Lower lobe of right lung (tissue), 2 donors: Measurements from ENCODE around the gene NOS1AP. TPM values are rescaled to one million over a fixed set of nuclear protein-coding genes. Genes with fewer than 3 reads are reported as not detected.

Experiments
- ATAC-seq, 2 donors: fragments of 200-7000 bp; cut with Tn5 transposase; one replicate each; pipeline ENCODE4 v1.9.1; 2020 to 2022; ENCODE audit warnings: mild to moderate bottlenecking in 2 of 2, moderate library complexity in 2 of 2
- DNase-seq: peaks from one replicate; pipeline ENCODE4 v3.0.0-alpha.2; 2020
- H3K27ac ChIP-seq: fragments of 200-600 bp; one replicate; pipeline ENCODE4 v1.8.0; 2022
- H3K27me3 ChIP-seq: fragments of 200-600 bp; one replicate; pipeline ENCODE4 v1.8.0; 2022; ENCODE audit warnings: low read depth
- H3K36me3 ChIP-seq: fragments of 200-600 bp; one replicate; pipeline ENCODE4 v1.8.0; 2022; ENCODE audit warnings: mild to moderate bottlenecking
- H3K4me1 ChIP-seq: fragments of 200-600 bp; one replicate; pipeline ENCODE4 v1.8.0; 2022
- H3K4me3 ChIP-seq: fragments of 200-600 bp; one replicate; pipeline ENCODE4 v1.8.0; 2022; ENCODE audit warnings: mild to moderate bottlenecking
- H3K9me3 ChIP-seq: fragments of 200-600 bp; one replicate; pipeline ENCODE4 v1.8.0; 2022
- CTCF ChIP-seq: fragments of 200-600 bp; IDR thresholded peaks from one replicate; pipeline ENCODE4 v1.8.0; 2022; ENCODE audit warnings: antibody characterized with exemption, mild to moderate bottlenecking
- intact Hi-C: fragments of 100-400 bp; cut with DNase I; formaldehyde crosslinking; loops from one replicate; pipeline ENCODE4 v1.11.0; 2022
- total RNA-seq: library from RNA; stranded (reverse); fragmentation: NEBNext Ultra II Directional; extraction: Animal tissue kit (Norgen Biotek cat#: 25700); gene quantifications from one replicate; pipeline ENCODE4 v1.2.1, GENCODE V29; 2021
- donor health status: DM: no; HTN: yes; CAD: no; lungs with severe emphysema.

Gene NOS1AP
- total RNA-seq, 1 donor from 2014 or later: 3.6 TPM

GRCh38 chr1:162141281-162142054 is 72.0 kb downstream of the NOS1AP start:
- DNase-seq (no peak), ATAC-seq (no peak)
- H3K4me3 ChIP-seq: no peak overlapping the region
- no peak for TF ChIP-seq CTCF
- H3K27ac ChIP-seq: no peak overlapping the region
- intact Hi-C loops: no loop called here
- no peaks in the 10 kb centered on the region for H3K36me3 ChIP-seq
- no peaks in the 10 kb centered on the region for H3K9me3 ChIP-seq
- peaks cover 10% of the 10 kb centered on the region for H3K4me1 ChIP-seq
- H3K27me3 ChIP-seq: no peaks in the 10 kb centered on the region

DNA sequence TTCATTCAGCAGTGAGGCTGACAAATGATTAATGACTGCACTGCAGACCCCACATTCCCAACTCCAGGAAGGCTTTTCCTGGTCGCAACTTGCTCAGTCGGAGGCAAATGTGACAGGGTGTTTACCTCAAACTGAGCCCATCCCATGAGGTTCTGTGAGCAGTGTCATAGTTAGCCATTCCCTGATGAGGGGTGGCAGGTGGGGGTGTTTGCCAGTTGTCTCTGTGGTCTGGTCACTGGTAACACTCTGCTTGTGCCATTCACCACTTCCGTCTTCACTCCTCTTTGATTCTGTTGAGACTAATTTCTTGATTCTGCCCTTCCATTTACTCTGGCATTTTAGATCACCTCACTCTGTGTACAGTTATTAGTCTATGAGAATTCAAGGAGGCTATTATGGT is 73.5 kb downstream of the NOS1AP start:
- Histone ChIP-seq H3K9me3 (no peaks in the 10 kb centered on the region), H3K4me1 (no peaks in the 10 kb centered on the region)
- intact Hi-C loops: no loop called here

DNA sequence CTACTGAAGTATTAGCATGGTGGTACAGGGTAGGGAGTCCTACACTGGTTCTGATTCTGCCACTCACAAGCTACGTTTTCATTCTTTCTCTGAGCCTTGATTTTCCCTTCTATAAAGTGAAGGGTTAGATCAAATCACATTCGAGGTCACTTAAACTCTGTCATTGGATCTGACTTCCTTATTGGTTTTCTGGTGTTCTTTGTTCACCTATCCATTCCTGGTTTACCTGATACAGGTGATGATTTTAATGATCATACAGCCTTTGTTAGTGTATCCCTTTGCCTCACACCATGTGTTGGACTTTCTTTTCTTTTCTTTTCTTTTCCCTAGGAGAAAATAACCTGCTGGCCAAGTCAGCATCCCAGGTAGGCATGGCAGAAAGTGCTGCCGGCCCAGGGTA is 74.8 kb downstream of the NOS1AP start:
- no peak for ATAC-seq
- Histone ChIP-seq H3K4me3 (no peak overlapping the region), H3K4me1 (no peaks in the 10 kb centered on the region), H3K9me3 (no peaks in the 10 kb centered on the region), H3K36me3 (no peaks in the 10 kb centered on the region), H3K27me3 (no peaks in the 10 kb centered on the region), H3K27ac (no peak overlapping the region)
- DNase-seq: no peak
- intact Hi-C loops: no loop called here
- TF ChIP-seq CTCF: no peak

More for the DNA sequence above, 73.5 kb downstream of the NOS1AP start:
- Histone ChIP-seq H3K36me3 (no peaks in the 10 kb centered on the region), H3K4me3 (no peak overlapping the region), H3K27ac (no peak overlapping the region), H3K27me3 (no peaks in the 10 kb centered on the region)
- no peak for DNase-seq
- no peak for ATAC-seq
- no peak for TF ChIP-seq CTCF

- no peak for DNase-seq
- H3K9me3 ChIP-seq: no peaks in the 10 kb centered on the region
- ATAC-seq: no peak
Measured at GRCh38 chr1:162144853-162145252, 75.4 kb downstream of the NOS1AP start.

DNA sequence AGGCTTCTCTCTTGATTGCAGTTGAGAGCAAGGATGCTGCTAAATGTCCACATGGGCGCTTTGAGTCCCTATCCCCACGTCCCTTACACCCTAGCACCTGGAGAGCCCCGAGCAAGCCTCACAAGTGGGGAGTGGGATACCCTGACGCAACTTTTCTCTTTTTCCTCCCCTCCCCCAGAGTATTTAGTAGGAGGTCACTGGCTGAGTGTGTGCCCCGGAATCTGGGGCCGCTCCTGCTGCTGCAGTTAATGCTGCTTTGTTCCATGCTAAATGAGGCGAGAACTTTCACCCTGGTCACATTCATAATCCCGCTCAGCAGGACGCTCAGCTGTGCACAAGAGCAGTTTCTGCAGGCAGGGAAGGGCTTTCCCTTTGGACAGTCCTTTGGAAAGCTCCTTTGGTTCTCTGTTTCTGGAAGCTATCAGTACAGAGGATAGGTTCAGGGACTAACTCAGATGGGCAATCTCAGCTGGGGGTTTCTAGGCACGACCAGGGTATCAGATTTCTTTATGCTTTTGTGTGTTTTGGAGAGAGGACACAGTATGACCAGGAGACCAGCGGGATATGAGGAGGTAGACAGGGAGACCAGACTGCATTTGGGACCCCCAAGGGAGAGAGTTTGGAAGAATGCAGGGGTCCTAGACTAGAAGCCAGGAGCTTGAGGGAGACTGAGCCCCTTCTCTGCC is 75.9 kb downstream of the NOS1AP start:
- no peaks in the 10 kb centered on the region for H3K36me3 ChIP-seq
- H3K4me1 ChIP-seq: no peaks in the 10 kb centered on the region
- ATAC-seq (no peak), DNase-seq (no peak)
- H3K27ac ChIP-seq: no peak overlapping the region
- no peak overlapping the region for H3K4me3 ChIP-seq
- TF ChIP-seq CTCF: no peak
- no peaks in the 10 kb centered on the region for H3K27me3 ChIP-seq
- intact Hi-C loops: no loop called here
- H3K9me3 ChIP-seq: no peaks in the 10 kb centered on the region

More at GRCh38 chr1:162144853-162145252, 75.4 kb downstream of the NOS1AP start:
- H3K36me3 ChIP-seq: no peaks in the 10 kb centered on the region
- H3K4me1 ChIP-seq: no peaks in the 10 kb centered on the region
- H3K27me3 ChIP-seq: no peaks in the 10 kb centered on the region
- no peak overlapping the region for H3K4me3 ChIP-seq
- intact Hi-C loops: no loop called here
- no peak overlapping the region for H3K27ac ChIP-seq
- TF ChIP-seq CTCF: no peak
